Measurements from ENCODE around the gene ARHGEF6.
A peak's percentile ranks its signal among the peaks of the same experiment; 100 is the strongest.

ARHGEF6 gene

DNA sequence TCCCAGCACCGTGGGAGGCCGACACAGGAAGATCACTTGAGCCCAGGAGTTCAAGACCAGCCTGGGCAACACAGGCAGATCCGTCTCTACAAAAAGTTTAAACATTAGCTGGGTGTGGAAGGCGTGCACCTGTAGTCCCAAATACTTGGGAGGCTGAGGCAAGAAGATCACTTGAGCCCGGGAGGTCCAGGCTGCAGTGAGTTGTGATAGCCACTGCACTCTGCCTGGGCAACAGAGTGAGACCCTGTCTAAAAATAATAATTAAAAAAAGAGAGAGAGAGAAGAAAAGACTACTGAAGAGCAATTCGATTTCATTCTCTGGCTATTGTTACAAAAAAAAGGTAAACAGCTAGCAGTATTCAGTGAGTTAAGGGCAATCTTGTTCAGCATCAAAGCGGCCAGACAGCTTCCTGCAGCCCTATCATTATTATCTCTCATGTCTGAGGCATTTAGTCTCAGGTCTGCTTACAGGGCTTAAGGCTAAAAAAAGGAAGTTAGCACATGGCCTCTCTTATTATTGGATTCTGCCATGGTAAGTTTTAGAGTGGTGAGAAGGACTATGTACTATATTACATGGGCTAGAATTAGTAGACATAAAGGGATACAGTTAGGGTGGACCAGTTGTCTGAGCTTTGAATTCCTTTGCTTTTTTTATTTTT, 37.9 kb downstream of the ARHGEF6 start:
- no peak for DNase-seq

DNA sequence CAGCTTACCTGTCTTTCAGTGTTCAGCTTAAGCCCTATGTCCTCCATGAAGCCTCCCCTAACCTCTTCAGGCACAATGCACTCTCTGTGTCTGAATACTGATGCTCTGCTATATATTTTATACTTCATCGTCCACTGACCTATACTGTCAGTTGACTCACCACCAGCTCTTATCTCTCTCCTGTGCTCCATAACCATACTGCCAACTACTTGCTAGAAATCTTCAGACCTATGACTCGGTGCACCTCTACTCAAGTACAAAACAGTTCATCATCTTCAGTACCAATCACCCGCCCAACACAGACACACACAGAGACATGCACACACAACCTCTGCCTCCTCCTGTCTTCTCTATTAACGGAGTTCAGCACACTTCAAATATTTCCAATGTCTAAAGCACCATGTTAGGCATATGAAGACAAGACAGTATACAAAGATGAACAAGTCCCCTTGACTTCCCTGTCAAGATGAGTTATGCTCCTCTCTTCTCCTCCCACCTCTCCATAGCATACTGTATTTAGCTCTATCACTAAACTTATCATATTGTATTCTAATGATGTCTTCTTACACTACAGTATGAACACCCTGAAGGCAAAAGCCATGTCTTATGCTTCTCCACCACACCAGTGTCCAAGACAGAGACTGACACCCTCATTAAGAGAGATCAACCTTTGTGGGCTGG, 42.5 kb downstream of the ARHGEF6 start:
- no peak for DNase-seq

DNA sequence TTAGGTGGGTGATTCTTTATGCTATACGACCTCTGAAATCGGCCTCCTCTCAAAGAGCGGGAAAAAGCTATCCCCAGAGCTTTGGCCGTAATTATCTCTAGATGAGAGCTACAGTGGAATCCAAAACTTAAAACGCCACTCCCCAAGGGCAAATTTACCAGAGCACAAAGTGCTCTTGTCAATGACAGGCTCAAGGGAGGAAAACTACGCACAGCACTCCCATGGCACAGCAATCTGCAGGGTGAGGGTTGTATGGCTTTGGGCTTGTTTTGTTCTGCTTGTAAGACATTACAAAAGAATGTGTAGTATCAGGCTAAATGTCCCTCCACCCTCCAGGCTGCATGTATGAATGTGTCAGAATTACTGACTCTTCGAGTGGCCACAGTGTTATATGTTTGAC, 44.0 kb downstream of the ARHGEF6 start:
- DNase-seq: no peak

- no peak for DNase-seq
Measured at GRCh38 chrX:136735601-136736000, 45.1 kb downstream of the ARHGEF6 start.

DNA sequence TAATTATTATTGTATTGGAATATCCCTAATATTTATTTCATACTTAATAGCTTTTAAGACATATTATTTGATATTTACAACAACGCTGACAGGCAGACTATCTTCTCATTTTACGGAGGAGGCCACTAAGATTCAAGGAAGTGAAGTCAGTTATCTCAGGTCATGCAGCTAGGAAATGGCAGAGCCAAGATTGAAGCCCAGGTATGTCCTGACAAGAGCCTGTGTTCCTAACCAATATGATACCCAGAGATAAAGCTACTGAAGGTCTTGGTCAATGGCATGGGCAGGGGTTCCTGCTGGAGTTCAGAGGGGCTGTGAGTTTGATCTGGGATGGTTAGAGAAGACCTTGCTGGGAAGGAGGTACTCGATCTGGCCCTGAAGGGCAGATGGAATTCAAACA, 47.1 kb downstream of the ARHGEF6 start:
- DNase-seq: no peak

DNA sequence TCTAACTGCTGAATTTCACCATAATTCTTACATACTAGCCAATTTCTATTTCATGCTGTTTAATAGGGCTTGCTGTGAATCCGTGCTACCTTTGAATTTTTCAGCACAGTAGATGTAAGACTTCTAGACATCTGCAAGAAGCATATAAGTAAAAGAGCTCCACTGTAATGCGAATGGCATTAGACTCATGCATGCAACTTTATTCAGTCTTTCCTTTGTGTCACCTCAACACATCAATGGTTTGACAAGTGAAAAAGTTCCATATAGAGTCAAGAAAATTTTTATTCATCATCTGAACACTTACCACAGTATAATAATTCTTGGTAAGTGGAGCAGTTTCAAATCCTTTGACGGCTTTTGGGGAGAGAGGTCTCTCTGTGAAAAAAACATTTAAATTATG, 48.9 kb downstream of the ARHGEF6 start:
- DNase-seq: no peak

DNA sequence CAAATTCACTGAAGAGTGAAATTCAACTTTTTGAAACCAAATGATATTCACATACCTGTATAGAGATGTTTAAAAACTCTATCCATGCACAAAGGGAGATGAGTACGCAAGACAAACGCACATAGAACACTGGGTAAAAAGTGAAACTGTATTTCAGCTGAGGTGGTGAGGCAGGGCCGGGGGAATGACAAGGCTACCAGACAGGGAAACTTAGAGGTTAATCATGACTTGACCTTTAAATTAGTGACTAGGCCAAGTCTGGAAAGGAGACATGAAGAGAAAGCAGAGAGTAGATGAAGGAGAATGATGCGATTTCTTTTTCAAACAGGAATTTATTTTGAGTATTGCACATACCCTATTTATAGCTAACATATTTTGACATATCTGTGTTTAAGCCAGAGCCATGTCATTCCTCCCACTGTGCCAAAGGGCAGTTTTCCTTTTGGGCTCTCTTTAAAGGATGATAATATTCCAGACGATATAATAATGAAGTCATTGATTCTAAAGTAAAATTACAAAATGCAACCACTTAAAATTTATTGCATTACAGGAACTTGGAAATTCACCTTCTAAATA, 49.4 kb downstream of the ARHGEF6 start:
- no peak for DNase-seq

- no peak for DNase-seq
Measured at GRCh38 chrX:136728393-136728792, 52.3 kb downstream of the ARHGEF6 start.

GRCh38 chrX:136725441-136726104, 55.2 kb downstream of the ARHGEF6 start:
- DNase-seq: no peak

DNA sequence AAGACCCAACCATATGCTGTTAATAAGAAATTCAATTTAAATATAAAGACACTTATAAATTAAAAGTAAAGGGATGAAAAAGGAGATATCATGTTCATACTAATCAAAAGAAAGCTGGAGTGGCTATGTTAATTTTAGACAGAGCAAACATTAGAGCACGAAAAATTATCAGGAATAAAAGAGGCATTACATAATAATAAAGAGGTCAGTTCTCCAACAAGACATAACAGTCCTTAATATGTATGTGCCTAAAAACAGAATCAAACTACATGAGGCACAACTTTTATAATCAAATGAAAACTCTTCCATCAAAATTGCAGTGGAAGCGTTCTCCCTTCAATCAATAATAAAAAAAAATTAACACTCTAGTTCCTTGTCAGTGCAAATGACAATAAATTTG, 62.6 kb downstream of the ARHGEF6 start:
- no peak for DNase-seq

- DNase-seq: no peak
Measured at GRCh38 chrX:136714626-136715599, 65.8 kb downstream of the ARHGEF6 start.

GRCh38 chrX:136712650-136713310, 68.0 kb downstream of the ARHGEF6 start:
- no peak for DNase-seq

DNA sequence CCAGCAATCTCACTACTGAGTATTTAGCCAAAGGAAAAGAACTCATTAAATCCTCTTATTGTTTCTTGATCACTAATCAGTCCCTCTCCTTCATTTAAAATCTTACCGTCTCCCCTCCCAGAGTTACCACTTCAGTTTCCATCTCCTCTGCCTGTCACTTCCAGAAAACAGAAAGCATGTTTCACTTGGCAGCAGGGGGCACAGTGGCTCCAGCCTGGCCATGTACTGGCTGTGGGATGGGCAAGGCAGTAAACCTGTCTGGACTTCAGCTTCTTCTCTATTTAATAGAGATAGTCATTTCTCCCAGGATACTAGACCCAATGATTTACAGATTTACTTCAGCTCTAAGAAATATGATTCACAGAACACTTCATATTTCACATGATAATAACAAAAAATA, 69.6 kb downstream of the ARHGEF6 start:
- DNase-seq: no peak

- DNase-seq: no peak
Measured at GRCh38 chrX:136710325-136710951, 70.3 kb downstream of the ARHGEF6 start.

DNA sequence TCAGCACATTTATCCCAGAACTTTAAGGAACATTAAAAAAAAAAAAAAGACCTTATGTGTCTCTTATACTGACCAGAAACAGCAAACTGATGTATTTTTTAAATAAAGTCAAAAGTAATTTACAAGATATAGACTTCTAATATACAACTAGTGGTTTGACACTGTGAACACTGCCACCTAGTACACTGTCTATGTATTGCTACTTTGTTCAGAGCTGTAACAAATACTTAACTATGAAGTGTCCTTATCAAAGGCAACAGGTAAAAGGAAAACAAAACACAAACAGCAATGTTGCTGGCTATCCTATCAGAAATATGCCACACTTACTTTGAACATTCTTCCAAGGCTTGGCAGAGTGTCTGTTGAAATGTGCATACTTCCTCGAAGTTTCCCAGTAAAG, 72.4 kb downstream of the ARHGEF6 start:
- no peak for DNase-seq

- DNase-seq: no peak
Measured at GRCh38 chrX:136697156-136697555, 83.6 kb downstream of the ARHGEF6 start.

- DNase-seq: peak; percentile 19
Measured at GRCh38 chrX:136694431-136695087, 86.2 kb downstream of the ARHGEF6 start.

GRCh38 chrX:136692271-136692670, 88.5 kb downstream of the ARHGEF6 start:
- DNase-seq: no peak

DNA sequence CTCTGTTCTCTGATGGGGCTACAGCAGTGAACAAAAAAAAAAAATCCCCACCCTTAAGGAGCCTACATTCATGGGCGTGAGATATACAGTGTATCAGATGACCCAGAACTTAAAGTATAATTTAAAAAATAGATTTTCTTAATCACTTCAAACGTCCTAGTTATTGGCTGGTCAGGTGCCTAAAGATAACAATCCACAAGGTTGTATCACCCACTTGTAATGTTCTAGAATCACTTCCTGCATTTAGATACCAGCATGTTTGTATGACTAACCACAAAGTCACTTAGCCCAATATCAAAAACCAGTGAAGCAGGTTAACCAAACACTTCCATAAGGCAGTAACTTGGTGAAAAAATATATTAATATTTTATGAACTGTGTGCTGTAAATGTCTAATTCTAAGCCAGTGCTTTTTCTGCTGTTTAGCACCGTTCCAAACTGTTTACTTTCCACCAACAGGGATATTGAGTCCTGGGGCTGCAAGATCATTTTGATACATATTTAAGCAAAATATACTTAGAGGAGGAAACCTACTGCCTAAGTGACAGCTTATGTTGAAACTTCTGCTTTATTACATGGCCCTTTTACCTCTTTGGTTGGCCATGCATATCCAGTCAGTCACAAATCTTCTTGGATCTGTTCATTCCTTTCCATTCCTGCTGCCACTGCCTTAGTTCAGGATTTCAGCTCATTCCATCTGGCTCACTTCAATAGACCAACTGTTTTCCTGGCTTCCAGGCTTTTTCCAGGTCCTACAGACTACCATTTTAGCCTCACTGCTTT, 89.5 kb downstream of the ARHGEF6 start:
- no peak for DNase-seq

- DNase-seq: no peak
Measured at GRCh38 chrX:136689436-136689835, 91.3 kb downstream of the ARHGEF6 start.
